Measurements from ENCODE around the gene RSPH1.

The RSPH1 gene

GRCh38 chr21:42513151-42513984 is 17.3 kb upstream of the RSPH1 start, which contains the start of gene SLC37A1:
SLC37A1 (plus strand) TSS chr21:42513852; CDS start chr21:42518455, 4,603 bp downstream.
- no peak for DNase-seq (ENCODE audit: low read depth)

GRCh38 chr21:42512346-42513034 is 16.5 kb upstream of the RSPH1 start:
- DNase-seq (ENCODE audit: low read depth), result no peak

- no peak for DNase-seq (ENCODE audit: low read depth)
Observed at GRCh38 chr21:42509244-42509643, 13.2 kb upstream of the RSPH1 start.

GRCh38 chr21:42508371-42508770 is 12.3 kb upstream of the RSPH1 start:
- DNase-seq (ENCODE audit: low read depth), result no peak

- no peak for DNase-seq (ENCODE audit: low read depth)
Observed at GRCh38 chr21:42507418-42507817, 11.4 kb upstream of the RSPH1 start.

GRCh38 chr21:42505090-42505726 is 9.2 kb upstream of the RSPH1 start:
- no peak for DNase-seq (ENCODE audit: low read depth)

GRCh38 chr21:42503711-42504110 is 7.7 kb upstream of the RSPH1 start:
- DNase-seq (ENCODE audit: low read depth), result no peak

GRCh38 chr21:42500736-42501135 is 4.7 kb upstream of the RSPH1 start:
- no peak for DNase-seq (ENCODE audit: low read depth)

GRCh38 chr21:42500225-42500624 is 4.2 kb upstream of the RSPH1 start:
- DNase-seq (ENCODE audit: low read depth), result no peak

- DNase-seq (ENCODE audit: low read depth), result no peak
Observed at GRCh38 chr21:42499444-42500112, 3.6 kb upstream of the RSPH1 start.

GRCh38 chr21:42498012-42498411 is 2.0 kb upstream of the RSPH1 start:
- DNase-seq (ENCODE audit: low read depth), result no peak

- DNase-seq (ENCODE audit: low read depth), result no peak
Observed at GRCh38 chr21:42496839-42497202, 797 bp upstream of the RSPH1 start.

GRCh38 chr21:42495765-42496119 is 282 bp downstream of the RSPH1 start:
- DNase-seq (ENCODE audit: low read depth), result no peak

- DNase-seq (ENCODE audit: low read depth), result no peak
Observed at GRCh38 chr21:42495027-42495426, 997 bp downstream of the RSPH1 start.

- DNase-seq (ENCODE audit: low read depth), result no peak
Observed at GRCh38 chr21:42493109-42494060, 2.6 kb downstream of the RSPH1 start.

GRCh38 chr21:42492201-42492600 is 3.8 kb downstream of the RSPH1 start:
- DNase-seq (ENCODE audit: low read depth), result no peak

GRCh38 chr21:42491328-42491727 is 4.7 kb downstream of the RSPH1 start:
- DNase-seq (ENCODE audit: low read depth), result no peak

- no peak for DNase-seq (ENCODE audit: low read depth)
Observed at GRCh38 chr21:42490720-42491119, 5.3 kb downstream of the RSPH1 start.

GRCh38 chr21:42489991-42490390 is 6.0 kb downstream of the RSPH1 start:
- DNase-seq (ENCODE audit: low read depth), result no peak

GRCh38 chr21:42489006-42489563 is 6.9 kb downstream of the RSPH1 start:
- DNase-seq (ENCODE audit: low read depth), result no peak

- DNase-seq (ENCODE audit: low read depth), result no peak
Observed at GRCh38 chr21:42486531-42486930, 9.5 kb downstream of the RSPH1 start.
